CD14-positive monocyte (primary cell): Measurements from ENCODE around the gene KIF20A. TPM values are rescaled to one million over a fixed set of nuclear protein-coding genes. Genes with fewer than 3 reads are reported as not detected.

ENCODE experiments used
- DNase-seq, 3 donors: peaks; one replicate each; pipeline ENCODE4 v3.0.0-alpha.2; 2011 to 2022
- H2AFZ ChIP-seq: 2 replicates; pipeline ENCODE4 v1.6.0; 2012; ENCODE audit warnings: mild to moderate bottlenecking, low read depth, low read length, inconsistent platforms; ENCODE audit not compliant: insufficient read depth, poor library complexity, severe bottlenecking
- H3K27ac ChIP-seq, 2 donors: 1 replicate in 1 of 2; 2 replicates in 1 of 2; pipeline ENCODE4 v1.5.1; 2012 to 2013; ENCODE audit warnings: low read length in 2 of 2, control low read depth in 1 of 2, inconsistent platforms in 1 of 2, low read depth in 1 of 2, mild to moderate bottlenecking in 1 of 2
- H3K27me3 ChIP-seq, 2 donors: one replicate each; pipeline versions ENCODE4 v1.6.0 to v1.6.1; 2011 to 2013; ENCODE audit warnings: low read length in 2 of 2; ENCODE audit not compliant: control insufficient read depth in 2 of 2, insufficient read depth in 2 of 2
- H3K36me3 ChIP-seq, 2 donors: replicated peaks in 1 of 2; 1 replicate in 1 of 2; 2 replicates in 1 of 2; pipeline versions ENCODE4 v1.5.1 to v1.6.1; 2012 to 2013; ENCODE audit warnings: low read length in 2 of 2, control low read depth in 1 of 2, inconsistent platforms in 1 of 2, mild to moderate bottlenecking in 1 of 2; ENCODE audit not compliant: insufficient read depth in 2 of 2, control insufficient read depth in 1 of 2
- H3K4me1 ChIP-seq, 2 donors: 1 replicate in 1 of 2; 2 replicates in 1 of 2; pipeline versions ENCODE4 v1.5.1 to v1.6.1; 2012 to 2013; ENCODE audit warnings: low read length in 2 of 2, control low read depth in 1 of 2, inconsistent platforms in 1 of 2, mild to moderate bottlenecking in 1 of 2, moderate library complexity in 1 of 2; ENCODE audit not compliant: insufficient read depth in 2 of 2, control insufficient read depth in 1 of 2
- H3K4me2 ChIP-seq: replicated peaks from 2 replicates; pipeline ENCODE3; 2012; ENCODE audit warnings: low read length, moderate library complexity, mild to moderate bottlenecking; ENCODE audit not compliant: poor library complexity, severe bottlenecking; ENCODE audit errors: extremely low read depth
- H3K4me3 ChIP-seq, 3 experiments: fragments of 200-600 bp in 1 of 3; sonication (generic) in 1 of 3; replicated peaks in 1 of 3; 1 replicate in 2 of 3; 2 replicates in 1 of 3; pipeline ENCODE4 v1.5.1; 2011 to 2013; ENCODE audit warnings: low read length in 3 of 3, mild to moderate bottlenecking in 3 of 3, control low read depth in 2 of 3, low read depth in 2 of 3, inconsistent platforms in 1 of 3, moderate library complexity in 1 of 3
- H3K79me2 ChIP-seq: 2 replicates; pipeline ENCODE4 v1.6.0; 2012; ENCODE audit warnings: mild to moderate bottlenecking, control low read depth, inconsistent platforms, low read length, moderate library complexity; ENCODE audit not compliant: insufficient read depth
- H3K9ac ChIP-seq: 2 replicates; pipeline ENCODE4 v1.6.0; 2017; ENCODE audit warnings: low read length, mild to moderate bottlenecking; ENCODE audit not compliant: insufficient read depth, poor library complexity, severe bottlenecking
- H3K9me3 ChIP-seq, 2 donors: replicated peaks in 1 of 2; 1 replicate in 1 of 2; 2 replicates in 1 of 2; pipeline versions ENCODE4 v1.5.1 to v1.6.1; 2012 to 2013; ENCODE audit warnings: low read length in 2 of 2, control low read depth in 1 of 2; ENCODE audit not compliant: control insufficient read depth in 1 of 2, insufficient read depth in 1 of 2
- H4K20me1 ChIP-seq: 2 replicates; pipeline ENCODE4 v1.6.0; 2012; ENCODE audit warnings: mild to moderate bottlenecking, low read length, control low read depth, moderate library complexity; ENCODE audit not compliant: insufficient read depth
- H3K27ac Mint-ChIP-seq, 7 donors: one replicate each; pipeline ENCODE4 v1.8.0; 2020; ENCODE audit warnings: mild to moderate bottlenecking in 7 of 7, mixed read lengths in 7 of 7, moderate library complexity in 6 of 7, inconsistent platforms in 2 of 7
- H3K27me3 Mint-ChIP-seq, 3 donors: one replicate each; pipeline ENCODE4 v1.8.0; 2021 to 2022; ENCODE audit warnings: low read depth in 3 of 3, mild to moderate bottlenecking in 3 of 3, mixed read lengths in 3 of 3, moderate library complexity in 3 of 3, inconsistent platforms in 1 of 3
- H3K36me3 Mint-ChIP-seq, 2 donors: one replicate each; pipeline ENCODE4 v1.8.0; 2020; ENCODE audit warnings: mixed read lengths in 2 of 2, inconsistent platforms in 1 of 2, mild to moderate bottlenecking in 1 of 2
- H3K4me1 Mint-ChIP-seq: one replicate; pipeline ENCODE4 v1.8.0; 2020; ENCODE audit warnings: mild to moderate bottlenecking, mixed read lengths
- H3K4me3 Mint-ChIP-seq, 2 donors: one replicate each; pipeline ENCODE4 v1.8.0; 2020; ENCODE audit warnings: mild to moderate bottlenecking in 2 of 2, mixed read lengths in 2 of 2, moderate library complexity in 1 of 2
- H3K9me3 Mint-ChIP-seq, 7 donors: one replicate each; pipeline ENCODE4 v1.8.0; 2020 to 2022; ENCODE audit warnings: mixed read lengths in 7 of 7, mild to moderate bottlenecking in 6 of 7, moderate library complexity in 6 of 7, inconsistent platforms in 2 of 7
- CTCF ChIP-seq: fragments of 200-600 bp; IDR thresholded peaks from one replicate; pipeline ENCODE4 v1.8.0; 2022; ENCODE audit warnings: antibody characterized with exemption, mild to moderate bottlenecking
- WGBS: methylation state at CpG from one replicate; pipeline ENCODE4 v1.1.5; 2013; ENCODE audit warnings: missing lambda C conversion rate; ENCODE audit not compliant: insufficient coverage; 5-methylcytosine and 5-hydroxymethylcytosine counted together
- intact Hi-C, 2 donors: fragments of 100-400 bp; cut with micrococcal nuclease; formaldehyde crosslinking; loops; one replicate each; pipeline versions ENCODE4 v1.15.0 to v1.15.1; 2023
- polyA plus RNA-seq, 3 donors: library from polyadenylated mRNA; depleted of rRNA in 1 of 3; unstranded in 2 of 3; stranded (reverse) in 1 of 3; fragments of 300-500 nt in 2 of 3; fragments of >200 nt in 1 of 3; fragmentation: Illumina TruSeq in 2 of 3; gene quantifications; 1 replicate in 2 of 3; 2 replicates in 1 of 3; pipeline ENCODE4 v1.2.3, GENCODE V29; 2012 to 2021

KIF20A gene
- polyA plus RNA-seq, 3 donors, result not detected

- H3K9me3 Mint-ChIP-seq, result peaks cover 4 to 16% (median 10%) of the 10 kb centered on the region in 7 donors
- Histone ChIP-seq H3K36me3 (no peaks in the 10 kb centered on the region), H3K27me3 (peaks cover 0 to 3% of the 10 kb centered on the region in 2 donors), H2AFZ (no peak overlapping the region), H4K20me1 (no peaks in the 10 kb centered on the region), H3K79me2 (no peaks in the 10 kb centered on the region), H3K4me3 (no peak overlapping the region), H3K9ac (no peak overlapping the region), H3K4me1 (no peaks in the 10 kb centered on the region), H3K9me3 (peaks cover 6 to 9% of the 10 kb centered on the region in 2 donors), H3K27ac (no peak overlapping the region), H3K4me2 (no peak overlapping the region)
- intact Hi-C loops, result no loop called here
- no peak for TF ChIP-seq CTCF
- no peak overlapping the region for H3K4me3 Mint-ChIP-seq
- H3K4me1 Mint-ChIP-seq, result peaks cover 6% of the 10 kb centered on the region
- no peak for DNase-seq
- peaks cover 3 to 13% (median 12%) of the 10 kb centered on the region in 3 donors for H3K27me3 Mint-ChIP-seq
- H3K36me3 Mint-ChIP-seq, result no peaks in the 10 kb centered on the region
- H3K27ac Mint-ChIP-seq, result no peak overlapping the region
Measured at GRCh38 chr5:138230261-138230660, 51.3 kb downstream of the KIF20A start.

- no peak for DNase-seq
- Mint-ChIP-seq H3K4me1 (peaks cover 6% of the 10 kb centered on the region), H3K27me3 (peaks cover 3 to 13% (median 9%) of the 10 kb centered on the region in 3 donors), H3K4me3 (no peak overlapping the region), H3K9me3 (peaks cover 3 to 12% (median 6%) of the 10 kb centered on the region in 7 donors), H3K36me3 (no peaks in the 10 kb centered on the region), H3K27ac (no peak overlapping the region)
- no peak for TF ChIP-seq CTCF
- H3K79me2 ChIP-seq, result no peaks in the 10 kb centered on the region
- H3K4me3 ChIP-seq, result no peak overlapping the region
- H3K4me2 ChIP-seq, result no peak overlapping the region
- H4K20me1 ChIP-seq, result no peaks in the 10 kb centered on the region
- H3K9ac ChIP-seq, result no peak overlapping the region
- intact Hi-C loops, result no loop called here
- no peaks in the 10 kb centered on the region for H3K4me1 ChIP-seq
- 74% methylated on average over 6 of the region's 7 CpGs for WGBS
- no peak overlapping the region for H3K27ac ChIP-seq
- peaks cover 0 to 3% of the 10 kb centered on the region in 2 donors for H3K27me3 ChIP-seq
- peaks cover 3 to 9% of the 10 kb centered on the region in 2 donors for H3K9me3 ChIP-seq
- H3K36me3 ChIP-seq, result no peaks in the 10 kb centered on the region
- H2AFZ ChIP-seq, result no peak overlapping the region
Measured at GRCh38 chr5:138230981-138231589, 52.2 kb downstream of the KIF20A start.
